Sigmoid colon (tissue), 7 donors: ENCODE data around the gene PAK5. TPM values are rescaled to one million over a fixed set of nuclear protein-coding genes. Genes with fewer than 3 reads are reported as not detected.

ENCODE experiments used
- DNase-seq: peaks from one replicate; pipeline ENCODE4 v3.0.0-alpha.2; 2019
- H3K27ac ChIP-seq, 4 donors: fragments of 200-600 bp; sonication (generic); one replicate each; pipeline ENCODE4 v1.5.1; 2016 to 2019; ENCODE audit warnings: mild to moderate bottlenecking in 1 of 4
- H3K27me3 ChIP-seq, 3 donors: fragments of 200-600 bp; sonication (generic); one replicate each; pipeline ENCODE4 v1.5.1; 2019; ENCODE audit warnings: mild to moderate bottlenecking in 1 of 3
- H3K36me3 ChIP-seq, 4 donors: fragments of 200-600 bp; sonication (generic); one replicate each; pipeline ENCODE4 v1.5.1; 2016 to 2019
- H3K4me1 ChIP-seq, 4 donors: fragments of 200-600 bp; sonication (generic); one replicate each; pipeline ENCODE4 v1.5.1; 2017 to 2019
- H3K4me3 ChIP-seq, 4 donors: fragments of 200-600 bp; sonication (generic); one replicate each; pipeline ENCODE4 v1.5.1; 2017 to 2019; ENCODE audit warnings: mild to moderate bottlenecking in 2 of 4, moderate library complexity in 1 of 4
- H3K9me3 ChIP-seq, 4 donors: fragments of 200-600 bp in 3 of 4; sonication (generic) in 3 of 4; one replicate each; pipeline versions ENCODE4 v1.5.1 to v1.6.1; 2013 to 2019
- EP300 ChIP-seq, 4 donors: sonication (generic); formaldehyde crosslinking; IDR thresholded peaks; one replicate each; pipeline ENCODE4 v1.6.1; 2017; ENCODE audit warnings: antibody characterized with exemption in 4 of 4
- POLR2A ChIP-seq, 2 donors: fragments of 450-650 bp; IDR thresholded peaks; one replicate each; pipeline ENCODE4 v1.6.1; 2016; ENCODE audit warnings: antibody characterized with exemption in 2 of 2, mild to moderate bottlenecking in 2 of 2, moderate library complexity in 2 of 2
- POLR2AphosphoS5 ChIP-seq, 4 donors: sonication (generic); formaldehyde crosslinking; IDR thresholded peaks; one replicate each; pipeline ENCODE4 v1.6.1; 2017; ENCODE audit warnings: antibody characterized with exemption in 4 of 4
- WGBS, 2 donors: extraction: QIAGEN DNeasy Blood & Tissue Kit; methylation state at CpG; one replicate each; pipeline ENCODE4 v1.1.7; 2013; 5-methylcytosine and 5-hydroxymethylcytosine counted together
- intact Hi-C: fragments of 100-400 bp; cut with DNase I; formaldehyde crosslinking; loops from one replicate; pipeline ENCODE4 v1.15.1; 2023
- polyA plus RNA-seq, 3 donors: library from polyadenylated mRNA; stranded (reverse); fragments of 200-250 nt; gene quantifications; one replicate each; pipeline ENCODE4 v1.2.3, GENCODE V29; 2013
- total RNA-seq, 4 donors: library from RNA; depleted of rRNA; stranded (reverse); fragments of >200 nt; gene quantifications; one replicate each; pipeline ENCODE4 v1.1.0, GENCODE V29; 2016
- TF ChIP-seq, protein P1 (sequence below), 4 experiments: fragments of 450-650 bp in 3 of 4; fragments of 200-600 bp in 1 of 4; IDR thresholded peaks; one replicate each; pipeline ENCODE4 v1.5.1; 2016 to 2019; ENCODE audit warnings: antibody characterized with exemption in 4 of 4, mild to moderate bottlenecking in 3 of 4, moderate library complexity in 2 of 4
- donor health status: healthy with polysubstance abuse.
- donor health status: Bipolar disorder and iron deficiency.
- donor health status: healthy.

PAK5 gene
- total and polyA plus RNA-seq, 7 donors, result 0.03 to 0.36 (median 0.16) TPM; not detected in 2

DNA sequence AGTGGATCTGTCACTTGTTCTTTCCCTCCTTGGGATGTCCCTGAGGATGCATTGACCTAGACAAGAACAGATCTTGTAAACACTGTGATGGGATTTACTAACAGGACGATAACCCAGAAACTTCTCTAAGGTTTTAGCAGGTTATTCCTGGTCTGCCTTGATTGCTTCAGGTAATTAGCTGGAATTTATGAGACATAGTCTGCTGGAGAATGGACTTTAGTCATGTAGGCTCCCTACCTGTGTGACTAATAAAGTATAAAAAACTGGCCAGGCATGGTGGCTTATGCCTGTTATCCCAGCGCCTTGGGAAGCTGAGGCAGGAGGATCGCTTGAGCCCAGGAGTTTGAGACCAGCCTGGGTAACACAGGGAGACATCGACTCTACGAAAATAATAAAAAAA is 96.1 kb downstream of the PAK5 start:
- no peaks in the 10 kb centered on the region for H3K9me3 ChIP-seq
- no peak for TF ChIP-seq POLR2AphosphoS5 (IDR thresholded peaks at IDR 0.05)
- TF ChIP-seq, protein P1, sequence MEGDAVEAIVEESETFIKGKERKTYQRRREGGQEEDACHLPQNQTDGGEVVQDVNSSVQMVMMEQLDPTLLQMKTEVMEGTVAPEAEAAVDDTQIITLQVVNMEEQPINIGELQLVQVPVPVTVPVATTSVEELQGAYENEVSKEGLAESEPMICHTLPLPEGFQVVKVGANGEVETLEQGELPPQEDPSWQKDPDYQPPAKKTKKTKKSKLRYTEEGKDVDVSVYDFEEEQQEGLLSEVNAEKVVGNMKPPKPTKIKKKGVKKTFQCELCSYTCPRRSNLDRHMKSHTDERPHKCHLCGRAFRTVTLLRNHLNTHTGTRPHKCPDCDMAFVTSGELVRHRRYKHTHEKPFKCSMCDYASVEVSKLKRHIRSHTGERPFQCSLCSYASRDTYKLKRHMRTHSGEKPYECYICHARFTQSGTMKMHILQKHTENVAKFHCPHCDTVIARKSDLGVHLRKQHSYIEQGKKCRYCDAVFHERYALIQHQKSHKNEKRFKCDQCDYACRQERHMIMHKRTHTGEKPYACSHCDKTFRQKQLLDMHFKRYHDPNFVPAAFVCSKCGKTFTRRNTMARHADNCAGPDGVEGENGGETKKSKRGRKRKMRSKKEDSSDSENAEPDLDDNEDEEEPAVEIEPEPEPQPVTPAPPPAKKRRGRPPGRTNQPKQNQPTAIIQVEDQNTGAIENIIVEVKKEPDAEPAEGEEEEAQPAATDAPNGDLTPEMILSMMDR (IDR thresholded peaks at IDR 0.05), result no peak
- no peak for TF ChIP-seq EP300 (IDR thresholded peaks at IDR 0.05)
- no peak for TF ChIP-seq POLR2A (IDR thresholded peaks at IDR 0.05)
- no peak overlapping the region for H3K4me3 ChIP-seq
- no peaks in the 10 kb centered on the region for H3K27me3 ChIP-seq
- whole genome bisulfite sequencing, 2 donors, result 63 to 84% methylated on average over 5 of the region's 5 CpGs
- no peaks in the 10 kb centered on the region for H3K36me3 ChIP-seq
- H3K27ac ChIP-seq, result no peak overlapping the region
- intact Hi-C loops, result no loop called here
- no peaks in the 10 kb centered on the region for H3K4me1 ChIP-seq
- no peak for DNase-seq

GRCh38 chr20:9741996-9742395 is 96.9 kb downstream of the PAK5 start:
- Histone ChIP-seq H3K4me3 (no peak overlapping the region), H3K4me1 (no peaks in the 10 kb centered on the region), H3K27me3 (no peaks in the 10 kb centered on the region), H3K9me3 (no peaks in the 10 kb centered on the region), H3K36me3 (no peaks in the 10 kb centered on the region), H3K27ac (no peak overlapping the region)
- WGBS, 2 donors, result 65 to 70% methylated on average over 3 of the region's 3 CpGs
- no peak for DNase-seq
- intact Hi-C loops, result no loop called here
- TF ChIP-seq, protein P1 (IDR thresholded peaks at IDR 0.05), result no peak
- no peak for TF ChIP-seq POLR2A (IDR thresholded peaks at IDR 0.05)
- no peak for TF ChIP-seq EP300 (IDR thresholded peaks at IDR 0.05)
- no peak for TF ChIP-seq POLR2AphosphoS5 (IDR thresholded peaks at IDR 0.05)

DNA sequence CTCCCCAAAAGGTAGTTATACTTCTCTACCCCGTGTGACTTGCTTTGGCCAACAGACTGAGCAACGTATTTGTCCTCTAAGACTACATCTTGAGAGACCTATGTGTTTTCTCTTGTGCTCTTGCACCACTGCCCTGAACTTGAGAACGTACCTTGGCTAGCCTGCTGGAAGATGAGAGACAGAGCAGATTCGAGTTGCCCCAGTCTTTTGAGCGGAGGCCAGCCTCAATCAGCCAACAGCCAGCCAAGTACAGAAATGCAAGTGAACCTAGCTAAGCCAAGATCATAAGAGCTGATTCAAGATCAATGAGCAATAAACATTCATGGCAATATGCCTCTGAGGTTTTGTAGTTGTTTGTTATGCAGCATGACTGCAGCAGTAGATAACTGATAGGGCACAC is 98.4 kb downstream of the PAK5 start:
- Histone ChIP-seq H3K4me1 (no peaks in the 10 kb centered on the region), H3K27me3 (no peaks in the 10 kb centered on the region), H3K9me3 (no peaks in the 10 kb centered on the region), H3K27ac (no peak overlapping the region), H3K4me3 (no peak overlapping the region), H3K36me3 (no peaks in the 10 kb centered on the region)
- no peak for DNase-seq
- 80 to 84% methylated on average over 5 of the region's 5 CpGs for WGBS, 2 donors
- intact Hi-C loops, result no loop called here
- TF ChIP-seq, protein P1 (IDR thresholded peaks at IDR 0.05), result no peak
- TF ChIP-seq EP300 (IDR thresholded peaks at IDR 0.05) (no peak), POLR2AphosphoS5 (IDR thresholded peaks at IDR 0.05) (no peak), POLR2A (IDR thresholded peaks at IDR 0.05) (no peak)

GRCh38 chr20:9739991-9740390 is 98.9 kb downstream of the PAK5 start:
- no peaks in the 10 kb centered on the region for H3K27me3 ChIP-seq
- H3K9me3 ChIP-seq, result no peaks in the 10 kb centered on the region
- no peak overlapping the region for H3K27ac ChIP-seq
- no peaks in the 10 kb centered on the region for H3K36me3 ChIP-seq
- intact Hi-C loops, result no loop called here
- DNase-seq, result no peak
- H3K4me1 ChIP-seq, result no peaks in the 10 kb centered on the region
- H3K4me3 ChIP-seq, result no peak overlapping the region
- TF ChIP-seq POLR2AphosphoS5 (IDR thresholded peaks at IDR 0.05) (no peak), EP300 (IDR thresholded peaks at IDR 0.05) (no peak), POLR2A (IDR thresholded peaks at IDR 0.05) (no peak)
- TF ChIP-seq, protein P1 (IDR thresholded peaks at IDR 0.05), result no peak
- 91 to 95% methylated on average over 4 of the region's 4 CpGs for WGBS, 2 donors

DNA sequence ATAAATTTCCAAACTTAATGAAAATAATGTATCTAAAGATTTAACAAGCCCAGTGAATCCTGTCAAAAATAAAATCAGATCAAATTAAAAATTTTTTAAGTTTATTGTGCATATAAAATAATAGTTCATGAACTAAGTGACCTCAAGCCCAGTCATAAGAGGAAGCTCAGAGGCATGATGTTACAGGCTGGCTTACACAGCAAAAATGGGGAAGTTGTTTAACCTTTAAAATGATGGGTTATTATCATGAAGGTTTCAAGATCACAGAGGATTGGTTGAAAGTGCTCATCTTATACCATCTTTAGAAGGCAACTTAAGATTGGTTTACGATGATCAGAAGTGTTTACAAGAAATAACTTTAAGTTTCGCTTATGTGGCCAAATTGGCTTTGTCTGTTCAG is 102.5 kb downstream of the PAK5 start:
- WGBS, 2 donors, result 88 to 91% methylated on average over 2 of the region's 2 CpGs
- Histone ChIP-seq H3K9me3 (no peaks in the 10 kb centered on the region), H3K27me3 (no peaks in the 10 kb centered on the region), H3K4me3 (no peak overlapping the region), H3K36me3 (no peaks in the 10 kb centered on the region), H3K4me1 (no peaks in the 10 kb centered on the region), H3K27ac (no peak overlapping the region)
- intact Hi-C loops, result no loop called here
- TF ChIP-seq POLR2A (IDR thresholded peaks at IDR 0.05) (no peak), EP300 (IDR thresholded peaks at IDR 0.05) (no peak), POLR2AphosphoS5 (IDR thresholded peaks at IDR 0.05) (no peak)
- TF ChIP-seq, protein P1 (IDR thresholded peaks at IDR 0.05), result no peak
- DNase-seq, result no peak
